ENCODE data around the gene SERTAD3.

GRCh38 chr19:40444000-40444824 is at the start of gene SERTAD3:
- TF ChIP-seq CTCF (IDR thresholded peaks at IDR 0.05; ENCODE audit: borderline replicate concordance, extremely low read depth, low read length, poor library complexity, severe bottlenecking) (no peak), EZH2 (IDR thresholded peaks at IDR 0.05; ENCODE audit: borderline replicate concordance, low read depth, low read length, severe bottlenecking) (no peak)
